Omental fat pad (tissue), 4 donors: ENCODE measurements around the gene GTSF1L. TPM values are rescaled to one million over a fixed set of nuclear protein-coding genes. Genes with fewer than 3 reads are reported as not detected.

Source experiments
- ATAC-seq: fragments of 150-250 bp; one replicate; pipeline ENCODE4 v1.9.1; 2016; ENCODE audit warnings: mild to moderate bottlenecking, moderate library complexity; ENCODE audit not compliant: low FRiP score
- DNase-seq: peaks from one replicate; pipeline ENCODE4 v3.0.0-alpha.2; 2019; ENCODE audit warnings: low spot score
- total RNA-seq, 4 donors: library from RNA; depleted of rRNA; stranded (reverse); fragments of >200 nt; gene quantifications; one replicate each; pipeline ENCODE4 v1.1.0, GENCODE V29; 2016
- TF ChIP-seq, protein P1 (sequence below), 3 donors: fragments of 450-650 bp; IDR thresholded peaks; one replicate each; pipeline ENCODE4 v1.5.1; 2016 to 2017; ENCODE audit warnings: antibody characterized with exemption in 3 of 3, mild to moderate bottlenecking in 3 of 3, moderate library complexity in 2 of 3

GTSF1L gene
- total RNA-seq, 4 donors from 2014 or later = not detected

DNA sequence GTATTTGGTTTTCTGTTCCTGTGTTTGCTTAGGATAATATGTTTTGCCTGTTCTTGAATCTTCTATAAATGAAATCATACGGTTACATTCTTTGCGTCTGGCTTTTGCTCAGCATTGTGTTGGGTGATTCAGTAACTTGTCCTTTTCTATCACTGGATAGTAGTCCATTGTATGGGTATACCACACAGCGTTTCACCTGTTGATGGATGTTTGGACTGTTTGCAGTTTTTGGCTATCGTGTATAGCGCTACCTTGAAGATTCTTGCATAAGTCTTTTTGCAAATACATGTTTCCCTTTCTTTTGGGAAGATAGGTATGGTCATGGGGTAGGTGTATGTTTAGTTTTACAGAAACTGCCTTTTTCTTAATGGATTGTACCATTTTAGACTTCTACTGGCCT is 50.4 kb downstream of the GTSF1L start:
- TF ChIP-seq, protein P1, sequence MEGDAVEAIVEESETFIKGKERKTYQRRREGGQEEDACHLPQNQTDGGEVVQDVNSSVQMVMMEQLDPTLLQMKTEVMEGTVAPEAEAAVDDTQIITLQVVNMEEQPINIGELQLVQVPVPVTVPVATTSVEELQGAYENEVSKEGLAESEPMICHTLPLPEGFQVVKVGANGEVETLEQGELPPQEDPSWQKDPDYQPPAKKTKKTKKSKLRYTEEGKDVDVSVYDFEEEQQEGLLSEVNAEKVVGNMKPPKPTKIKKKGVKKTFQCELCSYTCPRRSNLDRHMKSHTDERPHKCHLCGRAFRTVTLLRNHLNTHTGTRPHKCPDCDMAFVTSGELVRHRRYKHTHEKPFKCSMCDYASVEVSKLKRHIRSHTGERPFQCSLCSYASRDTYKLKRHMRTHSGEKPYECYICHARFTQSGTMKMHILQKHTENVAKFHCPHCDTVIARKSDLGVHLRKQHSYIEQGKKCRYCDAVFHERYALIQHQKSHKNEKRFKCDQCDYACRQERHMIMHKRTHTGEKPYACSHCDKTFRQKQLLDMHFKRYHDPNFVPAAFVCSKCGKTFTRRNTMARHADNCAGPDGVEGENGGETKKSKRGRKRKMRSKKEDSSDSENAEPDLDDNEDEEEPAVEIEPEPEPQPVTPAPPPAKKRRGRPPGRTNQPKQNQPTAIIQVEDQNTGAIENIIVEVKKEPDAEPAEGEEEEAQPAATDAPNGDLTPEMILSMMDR (IDR thresholded peaks at IDR 0.05) = no peak
- DNase-seq (no peak), ATAC-seq (no peak)

Other genes with a start within 250 kb of the GTSF1L start
- 1 to 10 TPM; 6.5 to 9.8 (median 7.4) TPM for gene L3MBTL1, start 219.3 kb downstream of the GTSF1L start, total RNA-seq
- 10 to 100 TPM in 3 of 4 donors, 1 to 10 TPM in 1; 3.6 to 15.1 (median 14.4) TPM for gene SGK2, start 168.0 kb downstream of the GTSF1L start, total RNA-seq
- 10 to 100 TPM; 16.9 to 54.7 (median 19.1) TPM for gene IFT52, start 136.1 kb downstream of the GTSF1L start, total RNA-seq
- gene MYBL2, start 59.9 kb downstream of the GTSF1L start, total RNA-seq = 1 to 10 TPM in 1 of 4 donors, under 1 TPM in 1, not detected in 2; 0.19 to 2.3 TPM
- gene TOX2, start 187.8 kb upstream of the GTSF1L start, total RNA-seq = 1 to 10 TPM in 2 of 4 donors, under 1 TPM in 2; 0.44 to 7.1 (median 1.0) TPM